Endodermal cell (in vitro differentiated cells): Measurements from ENCODE around the gene NEK4. TPM values are rescaled to one million over a fixed set of nuclear protein-coding genes. Genes with fewer than 3 reads are reported as not detected.

ENCODE experiments used
- DNase-seq: peaks from one replicate; pipeline ENCODE4 v3.0.0-alpha.2; 2017
- H3K27ac ChIP-seq: 2 replicates; pipeline ENCODE4 v1.5.1; 2013; ENCODE audit warnings: mild to moderate bottlenecking, low read depth, low read length, moderate library complexity
- H3K27me3 ChIP-seq: 2 replicates; pipeline ENCODE4 v1.6.1; 2013; ENCODE audit warnings: mild to moderate bottlenecking, low read length, moderate library complexity; ENCODE audit not compliant: insufficient read depth, control insufficient read depth, poor library complexity, severe bottlenecking
- H3K36me3 ChIP-seq: 2 replicates; pipeline ENCODE4 v1.7.0; 2013; ENCODE audit warnings: mild to moderate bottlenecking, low read length, moderate library complexity; ENCODE audit not compliant: control insufficient read depth, insufficient read depth
- H3K4me1 ChIP-seq: one replicate; pipeline ENCODE4 v1.7.0; 2013; ENCODE audit warnings: low read length; ENCODE audit not compliant: control insufficient read depth, insufficient read depth
- H3K4me3 ChIP-seq: 2 replicates; pipeline ENCODE4 v1.5.1; 2013; ENCODE audit warnings: mild to moderate bottlenecking, low read length, moderate library complexity
- H3K9ac ChIP-seq: 2 replicates; pipeline ENCODE4 v1.6.1; 2013; ENCODE audit warnings: mild to moderate bottlenecking, low read length, moderate library complexity; ENCODE audit not compliant: poor library complexity, severe bottlenecking; ENCODE audit errors: extremely low read depth
- H3K9me3 ChIP-seq: 2 replicates; pipeline ENCODE4 v1.6.1; 2013; ENCODE audit warnings: mild to moderate bottlenecking, low read length, moderate library complexity; ENCODE audit not compliant: control insufficient read depth
- H3K27ac Mint-ChIP-seq: 2 replicates; pipeline ENCODE4 v1.8.0; 2020; ENCODE audit warnings: mixed read lengths
- H3K27me3 Mint-ChIP-seq: 2 replicates; pipeline ENCODE4 v1.8.0; 2021; ENCODE audit warnings: mild to moderate bottlenecking, mixed read lengths; ENCODE audit not compliant: insufficient read depth
- H3K36me3 Mint-ChIP-seq: 2 replicates; pipeline ENCODE4 v1.8.0; 2020; ENCODE audit warnings: low read depth, mixed read lengths
- H3K4me1 Mint-ChIP-seq: 2 replicates; pipeline ENCODE4 v1.8.0; 2020; ENCODE audit warnings: mixed read lengths
- H3K4me3 Mint-ChIP-seq: 2 replicates; pipeline ENCODE4 v1.8.0; 2020; ENCODE audit warnings: mild to moderate bottlenecking, moderate library complexity, mixed read lengths
- H3K9me3 Mint-ChIP-seq: 2 replicates; pipeline ENCODE4 v1.8.0; 2020; ENCODE audit warnings: mild to moderate bottlenecking, mixed read lengths
- CTCF ChIP-seq: fragments of 200-600 bp; sonication (generic); conservative IDR thresholded peaks from 2 replicates; pipeline ENCODE4 v1.5.0; 2021; ENCODE audit warnings: antibody characterized with exemption, mild to moderate bottlenecking
- WGBS, 2 experiments: methylation state at CpG; one replicate each; pipeline versions ENCODE4 v1.1.5 to v1.1.7; 2013; ENCODE audit warnings: missing lambda C conversion rate in 2 of 2, mixed read lengths in 1 of 2; ENCODE audit not compliant: insufficient coverage in 1 of 2, insufficient read length in 1 of 2; 5-methylcytosine and 5-hydroxymethylcytosine counted together
- total RNA-seq, 2 donors: library from RNA; stranded (reverse); fragmentation: NEBNext Ultra II Directional in 1 of 2; extraction: Animal tissue kit (Norgen Biotek cat#: 25700) in 1 of 2; gene quantifications; 2 replicates in 1 of 2; 3 replicates in 1 of 2; pipeline ENCODE4 v1.2.1, GENCODE V29; 2021

Gene NEK4
- total RNA-seq, 2 donors from 2014 or later, result 44.2 to 49.5 TPM

GRCh38 chr3:52809662-52810377, 39.1 kb upstream of the NEK4 start:
- peaks cover 12% of the 10 kb centered on the region for H3K27me3 Mint-ChIP-seq
- Histone ChIP-seq H3K9ac (no peak overlapping the region), H3K4me3 (no peak overlapping the region), H3K4me1 (no peaks in the 10 kb centered on the region), H3K27me3 (no peaks in the 10 kb centered on the region), H3K9me3 (no peaks in the 10 kb centered on the region), H3K36me3 (no peaks in the 10 kb centered on the region), H3K27ac (no peak overlapping the region)
- H3K4me1 Mint-ChIP-seq, result no peaks in the 10 kb centered on the region
- H3K4me3 Mint-ChIP-seq, result no peak overlapping the region
- no peak overlapping the region for H3K27ac Mint-ChIP-seq
- no peak for DNase-seq
- no peak for TF ChIP-seq CTCF
- no peaks in the 10 kb centered on the region for H3K9me3 Mint-ChIP-seq
- no peaks in the 10 kb centered on the region for H3K36me3 Mint-ChIP-seq
- 79 to 90% methylated on average over 6 to 7 of the region's 7 CpGs for WGBS, 2 experiments

- H3K27me3 ChIP-seq, result no peaks in the 10 kb centered on the region
- WGBS, 2 experiments, result 78% methylated on average over 2 of the region's 2 CpGs
- no peaks in the 10 kb centered on the region for H3K36me3 ChIP-seq
- no peak overlapping the region for H3K9ac ChIP-seq
- Mint-ChIP-seq H3K27ac (no peak overlapping the region), H3K4me1 (no peaks in the 10 kb centered on the region), H3K4me3 (no peak overlapping the region), H3K36me3 (no peaks in the 10 kb centered on the region), H3K9me3 (no peaks in the 10 kb centered on the region), H3K27me3 (peaks cover 12% of the 10 kb centered on the region)
- H3K27ac ChIP-seq, result no peak overlapping the region
- no peak for DNase-seq
- H3K4me3 ChIP-seq, result no peak overlapping the region
- no peaks in the 10 kb centered on the region for H3K4me1 ChIP-seq
- no peak for TF ChIP-seq CTCF
- no peaks in the 10 kb centered on the region for H3K9me3 ChIP-seq
These were observed 38.4 kb upstream of the NEK4 start for GRCh38 chr3:52809149-52809548.

GRCh38 chr3:52805270-52806039, 34.7 kb upstream of the NEK4 start:
- H3K27me3 ChIP-seq, result no peaks in the 10 kb centered on the region
- no peak overlapping the region for H3K9ac ChIP-seq
- no peaks in the 10 kb centered on the region for H3K9me3 Mint-ChIP-seq
- H3K27ac ChIP-seq, result no peak overlapping the region
- H3K27me3 Mint-ChIP-seq, result peaks cover 10% of the 10 kb centered on the region
- 88 to 95% methylated on average over 7 to 19 of the region's 19 CpGs for WGBS, 2 experiments
- no peak overlapping the region for H3K27ac Mint-ChIP-seq
- no peaks in the 10 kb centered on the region for H3K4me1 Mint-ChIP-seq
- H3K36me3 ChIP-seq, result no peaks in the 10 kb centered on the region
- H3K4me3 Mint-ChIP-seq, result no peak overlapping the region
- TF ChIP-seq CTCF, result no peak
- H3K4me3 ChIP-seq, result no peak overlapping the region
- H3K9me3 ChIP-seq, result no peaks in the 10 kb centered on the region
- no peak for DNase-seq
- no peaks in the 10 kb centered on the region for H3K4me1 ChIP-seq
- H3K36me3 Mint-ChIP-seq, result no peaks in the 10 kb centered on the region
